ENCODE measurements around the gene THYN1.

DNA sequence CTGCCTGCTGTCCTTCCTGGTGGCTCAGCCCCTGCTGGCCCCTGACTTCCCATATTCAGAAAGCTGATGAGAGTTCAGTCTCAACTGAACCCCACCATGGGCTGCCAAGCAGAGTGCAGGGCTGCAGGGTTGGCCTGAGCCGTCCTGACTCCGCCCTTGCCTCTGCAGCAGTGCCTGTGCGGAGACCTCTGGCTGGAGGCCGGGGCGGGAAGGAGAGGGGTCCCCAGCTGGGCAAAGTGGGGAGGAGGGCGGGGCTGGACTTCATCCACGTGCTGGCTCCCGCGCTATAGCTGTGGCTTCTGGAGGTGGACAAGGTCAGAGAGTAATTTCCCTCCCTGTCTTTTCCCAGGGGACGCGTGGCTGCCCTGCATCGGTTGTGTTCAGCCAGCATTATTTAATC is 36.6 kb upstream of the THYN1 start:
- TF ChIP-seq, protein P1, sequence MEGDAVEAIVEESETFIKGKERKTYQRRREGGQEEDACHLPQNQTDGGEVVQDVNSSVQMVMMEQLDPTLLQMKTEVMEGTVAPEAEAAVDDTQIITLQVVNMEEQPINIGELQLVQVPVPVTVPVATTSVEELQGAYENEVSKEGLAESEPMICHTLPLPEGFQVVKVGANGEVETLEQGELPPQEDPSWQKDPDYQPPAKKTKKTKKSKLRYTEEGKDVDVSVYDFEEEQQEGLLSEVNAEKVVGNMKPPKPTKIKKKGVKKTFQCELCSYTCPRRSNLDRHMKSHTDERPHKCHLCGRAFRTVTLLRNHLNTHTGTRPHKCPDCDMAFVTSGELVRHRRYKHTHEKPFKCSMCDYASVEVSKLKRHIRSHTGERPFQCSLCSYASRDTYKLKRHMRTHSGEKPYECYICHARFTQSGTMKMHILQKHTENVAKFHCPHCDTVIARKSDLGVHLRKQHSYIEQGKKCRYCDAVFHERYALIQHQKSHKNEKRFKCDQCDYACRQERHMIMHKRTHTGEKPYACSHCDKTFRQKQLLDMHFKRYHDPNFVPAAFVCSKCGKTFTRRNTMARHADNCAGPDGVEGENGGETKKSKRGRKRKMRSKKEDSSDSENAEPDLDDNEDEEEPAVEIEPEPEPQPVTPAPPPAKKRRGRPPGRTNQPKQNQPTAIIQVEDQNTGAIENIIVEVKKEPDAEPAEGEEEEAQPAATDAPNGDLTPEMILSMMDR (IDR thresholded peaks at IDR 0.05): no peak
- no peak for TF ChIP-seq POLR2A (IDR thresholded peaks at IDR 0.05)

Data from heart left ventricle (tissue), 13 donors.